ENCODE measurements around the gene EVC2.

Gene EVC2

GRCh38 chr4:5561286-5561685, 147.1 kb downstream of the EVC2 start:
- no peak for DNase-seq

GRCh38 chr4:5558502-5558901, 149.9 kb downstream of the EVC2 start:
- DNase-seq, result no peak

- DNase-seq, result no peak
Measured at GRCh38 chr4:5554376-5554775, 154.0 kb downstream of the EVC2 start.

- DNase-seq, result no peak
Measured at GRCh38 chr4:5553801-5554200, 154.6 kb downstream of the EVC2 start.

GRCh38 chr4:5552451-5552850, 155.9 kb downstream of the EVC2 start:
- no peak for DNase-seq

GRCh38 chr4:5547651-5548249, 160.6 kb downstream of the EVC2 start:
- DNase-seq, result no peak

- DNase-seq, result no peak
Measured at GRCh38 chr4:5545271-5545670, 163.1 kb downstream of the EVC2 start.

- DNase-seq, result no peak
Measured at GRCh38 chr4:5544762-5545161, 163.6 kb downstream of the EVC2 start.

- no peak for DNase-seq
Measured at GRCh38 chr4:5543681-5544080, 164.7 kb downstream of the EVC2 start.

GRCh38 chr4:5541169-5541568, 167.2 kb downstream of the EVC2 start:
- no peak for DNase-seq

GRCh38 chr4:5539584-5539983, 168.8 kb downstream of the EVC2 start:
- no peak for DNase-seq

- no peak for DNase-seq
Measured at GRCh38 chr4:5532100-5532499, 176.3 kb downstream of the EVC2 start.

GRCh38 chr4:5528031-5528436, 180.3 kb downstream of the EVC2 start:
- DNase-seq, result no peak

GRCh38 chr4:5527211-5527610, 181.1 kb downstream of the EVC2 start:
- no peak for DNase-seq

GRCh38 chr4:5526080-5526846, 182.1 kb downstream of the EVC2 start:
- no peak for DNase-seq

GRCh38 chr4:5524446-5525299, 183.7 kb downstream of the EVC2 start:
- DNase-seq, result no peak

- no peak for DNase-seq
Measured at GRCh38 chr4:5517372-5517771, 191.0 kb downstream of the EVC2 start.

- DNase-seq, result no peak
Measured at GRCh38 chr4:5515646-5516045, 192.7 kb downstream of the EVC2 start.

All from stimulated activated CD4-positive, alpha-beta T cell treated with anti-CD3 and anti-CD28 coated beads, Interleukin-4, amount 100 ng/mL, for 1 hour (primary cell).